Sigmoid colon (tissue), 4 donors: ENCODE measurements around the gene ATG13.

Experiments
- CTCF ChIP-seq, 4 experiments: fragments of 450-650 bp in 3 of 4; fragments of 200-600 bp in 1 of 4; IDR thresholded peaks; one replicate each; pipeline ENCODE4 v1.5.1; 2016 to 2019; ENCODE audit warnings: antibody characterized with exemption in 4 of 4, mild to moderate bottlenecking in 3 of 4, moderate library complexity in 2 of 4
- EP300 ChIP-seq, 4 donors: sonication (generic); formaldehyde crosslinking; IDR thresholded peaks; one replicate each; pipeline ENCODE4 v1.6.1; 2017; ENCODE audit warnings: antibody characterized with exemption in 4 of 4
- POLR2A ChIP-seq, 2 donors: fragments of 450-650 bp; IDR thresholded peaks; one replicate each; pipeline ENCODE4 v1.6.1; 2016; ENCODE audit warnings: antibody characterized with exemption in 2 of 2, mild to moderate bottlenecking in 2 of 2, moderate library complexity in 2 of 2

- TF ChIP-seq CTCF (IDR thresholded peaks at IDR 0.05): no peak
- no peak for TF ChIP-seq POLR2A (IDR thresholded peaks at IDR 0.05)
- no peak for TF ChIP-seq EP300 (IDR thresholded peaks at IDR 0.05)
These were observed 55.1 kb downstream of the ATG13 start for GRCh38 chr11:46672381-46672839.
